SK-N-SH (cell line): ENCODE measurements around the gene ECSCR. TPM values are rescaled to one million over a fixed set of nuclear protein-coding genes. Genes with fewer than 3 reads are reported as not detected.

Source experiments
- CTCF ChIA-PET: fragments of 300-600, 350-600 bp; formaldehyde crosslinking; extraction: SDS; loops from one replicate; lab custom pipeline; 2021; lab: Yijun Ruan, JAX
- POLR2A ChIA-PET: fragments of 350-600 bp; sonication (Branson Sonifier 250); formaldehyde crosslinking; extraction: SDS; loops from one replicate; lab custom pipeline; 2020; ENCODE audit warnings: antibody characterized with exemption, inconsistent platforms; lab: Yijun Ruan, JAX
- DNase-seq: peaks from one replicate; pipeline ENCODE4 v3.0.0; 2012
- H2AFZ ChIP-seq: fragments of 200-600 bp; sonication (generic); 2 replicates; pipeline ENCODE4 v1.8.1; 2016; ENCODE audit warnings: antibody characterized with exemption, mild to moderate bottlenecking, low read depth
- H3F3A ChIP-seq: fragments of 200-600 bp; sonication (generic); replicated peaks from 2 replicates; pipeline ENCODE3; 2016; ENCODE audit warnings: antibody characterized with exemption, mild to moderate bottlenecking; ENCODE audit not compliant: insufficient read depth
- H3K27ac ChIP-seq, 2 experiments: fragments of 200-500 bp in 1 of 2; fragments of 200-600 bp in 1 of 2; sonication (Bioruptor generic) in 1 of 2; sonication (generic), shearing (Covaris generic) in 1 of 2; 2 replicates each; pipeline versions ENCODE4 v1.5.1 to v1.6.1; 2014 to 2016; ENCODE audit warnings: low read depth in 2 of 2, inconsistent platforms in 1 of 2, low read length in 1 of 2, mild to moderate bottlenecking in 1 of 2, mixed read lengths in 1 of 2
- H3K27me3 ChIP-seq: fragments of 200-600 bp; sonication (generic), shearing (Covaris generic); 2 replicates; pipeline ENCODE4 v1.6.1; 2016; ENCODE audit warnings: mixed run types; ENCODE audit not compliant: insufficient read depth
- H3K36me3 ChIP-seq, 2 experiments: fragments of 200-500 bp in 1 of 2; fragments of 200-600 bp in 1 of 2; sonication (Bioruptor generic) in 1 of 2; sonication (generic) in 1 of 2; replicated peaks in 1 of 2; 2 replicates each; pipeline versions ENCODE3 to v1.5.1; 2014 to 2016; ENCODE audit warnings: low read length in 1 of 2, mild to moderate bottlenecking in 1 of 2; ENCODE audit not compliant: insufficient read depth in 2 of 2, control insufficient read depth in 1 of 2
- H3K4me1 ChIP-seq, 2 experiments: fragments of 200-500 bp in 1 of 2; fragments of 200-600 bp in 1 of 2; sonication (Bioruptor generic) in 1 of 2; sonication (generic), shearing (Covaris generic) in 1 of 2; 2 replicates each; pipeline versions ENCODE4 v1.5.1 to v1.6.1; 2014 to 2016; ENCODE audit warnings: low read depth in 1 of 2, low read length in 1 of 2, mixed run types in 1 of 2; ENCODE audit not compliant: insufficient read depth in 2 of 2, control insufficient read depth in 1 of 2
- H3K4me2 ChIP-seq: fragments of 200-600 bp; sonication (generic), shearing (Covaris generic); 2 replicates; pipeline ENCODE4 v1.6.1; 2017; ENCODE audit warnings: mixed run types
- H3K4me3 ChIP-seq, 2 experiments: fragments of 200-500 bp in 1 of 2; fragments of 200-600 bp in 1 of 2; sonication (Bioruptor generic) in 1 of 2; sonication (generic), shearing (Covaris generic) in 1 of 2; 2 replicates each; pipeline versions ENCODE4 v1.5.1 to v1.8.1; 2014 to 2016; ENCODE audit warnings: low read depth in 2 of 2, inconsistent platforms in 1 of 2, low read length in 1 of 2, mild to moderate bottlenecking in 1 of 2, mixed read lengths in 1 of 2, moderate library complexity in 1 of 2
- H3K79me2 ChIP-seq: fragments of 200-600 bp; sonication (generic); 2 replicates; pipeline ENCODE4 v1.8.1; 2017; ENCODE audit warnings: mild to moderate bottlenecking; ENCODE audit not compliant: insufficient read depth
- H3K9ac ChIP-seq: fragments of 200-600 bp; sonication (generic); 2 replicates; pipeline ENCODE4 v1.6.1; 2017; ENCODE audit warnings: mixed run types
- H3K9me2 ChIP-seq: fragments of 200-600 bp; sonication (generic); 2 replicates; pipeline ENCODE4 v1.6.1; 2017; ENCODE audit warnings: mixed run types
- H3K9me3 ChIP-seq: fragments of 200-600 bp; sonication (generic); 2 replicates; pipeline ENCODE4 v1.6.1; 2017; ENCODE audit warnings: mixed run types, mild to moderate bottlenecking, moderate library complexity
- H4K20me1 ChIP-seq: fragments of 200-600 bp; sonication (generic); 2 replicates; pipeline ENCODE4 v1.6.1; 2017; ENCODE audit warnings: mild to moderate bottlenecking, mixed run types; ENCODE audit not compliant: insufficient read depth
- CHD2 ChIP-seq: fragments of 150-350 bp; IDR thresholded peaks from 2 replicates; pipeline ENCODE4 v1.6.1; 2018; ENCODE audit warnings: low read length; ENCODE audit not compliant: partially characterized antibody
- CTCF ChIP-seq: fragments of 200-600 bp; sonication (generic); IDR thresholded peaks from 2 replicates; pipeline ENCODE4 v1.6.1; 2017; ENCODE audit warnings: antibody characterized with exemption, mild to moderate bottlenecking, moderate library complexity
- EP300 ChIP-seq, 2 experiments: IDR thresholded peaks; 2 replicates each; pipeline versions ENCODE4 v1.4.0 to v1.6.1; 2012; ENCODE audit warnings: borderline replicate concordance in 1 of 2, low read depth in 1 of 2, low read length in 1 of 2
- EZH2phosphoT487 ChIP-seq: fragments of 200-600 bp; sonication (generic); IDR thresholded peaks from 2 replicates; pipeline ENCODE4 v1.6.1; 2017; ENCODE audit warnings: low read depth, mixed run types, mild to moderate bottlenecking, antibody characterized with exemption, moderate library complexity, borderline replicate concordance
- FOSL2 ChIP-seq: IDR thresholded peaks from 2 replicates; pipeline ENCODE4 v1.4.0; 2012; ENCODE audit warnings: low read depth, mild to moderate bottlenecking, moderate library complexity, borderline replicate concordance
- FOXJ3 ChIP-seq: sonication (generic); formaldehyde crosslinking; IDR thresholded peaks from 2 replicates; pipeline ENCODE4 v1.5.1; 2020; ENCODE audit warnings: mild to moderate bottlenecking, missing genetic modification reagents
- JUND ChIP-seq: IDR thresholded peaks from 2 replicates; pipeline ENCODE4 v1.4.0; 2012
- MXI1 ChIP-seq: IDR thresholded peaks from 2 replicates; pipeline ENCODE4 v1.6.1; 2012; ENCODE audit warnings: mild to moderate bottlenecking, low read depth, low read length, improper control_type of control experiment
- NFIC ChIP-seq: IDR thresholded peaks from 2 replicates; pipeline ENCODE4 v1.4.0; 2012; ENCODE audit warnings: borderline replicate concordance
- NRF1 ChIP-seq: IDR thresholded peaks from 2 replicates; pipeline ENCODE4 v1.6.1; 2012; ENCODE audit warnings: low read depth, mild to moderate bottlenecking, low read length
- PBX3 ChIP-seq: IDR thresholded peaks from 2 replicates; pipeline ENCODE4; 2012
- RAD21 ChIP-seq: IDR thresholded peaks from 2 replicates; pipeline ENCODE4 v1.6.1; 2012; ENCODE audit warnings: mild to moderate bottlenecking, low read length
- SIN3A ChIP-seq: IDR thresholded peaks from 2 replicates; pipeline ENCODE4 v1.6.1; 2012; ENCODE audit warnings: low read depth, mild to moderate bottlenecking, low read length, moderate library complexity, borderline replicate concordance
- TEAD4 ChIP-seq: IDR thresholded peaks from 2 replicates; pipeline ENCODE4 v1.4.0; 2012; ENCODE audit warnings: mild to moderate bottlenecking, borderline replicate concordance; ENCODE audit not compliant: insufficient read depth
- USF1 ChIP-seq: IDR thresholded peaks from 2 replicates; pipeline ENCODE4 v1.4.0; 2012; ENCODE audit warnings: low read depth, borderline replicate concordance
- ZBTB33 ChIP-seq: IDR thresholded peaks from 2 replicates; pipeline ENCODE4 v1.4.0; 2012; ENCODE audit warnings: low read depth, borderline replicate concordance
- WGBS: methylation state at CpG from one replicate; pipeline ENCODE4 v1.1.6; 2017; ENCODE audit warnings: low lambda C conversion rate; 5-methylcytosine and 5-hydroxymethylcytosine counted together
- polyA plus RNA-seq, 3 experiments: library from polyadenylated mRNA; depleted of rRNA; stranded (reverse); fragments of >200 nt; gene quantifications; 2 replicates each; pipeline ENCODE4 v1.2.3, GENCODE V29; 2012

Gene ECSCR
- polyA plus RNA-seq, 1 of the 3 experiments (the other 2 are of a cell fraction), result 10.9 TPM

- Histone ChIP-seq H3K4me3 (no peak overlapping the region), H3K4me1 (peaks cover 0 to 9% of the 10 kb centered on the region in 2 experiments; a peak in 1 of 4 replicates), H3K9me3 (no peaks in the 10 kb centered on the region), H3K4me2 (no peak overlapping the region), H3K27me3 (no peaks in the 10 kb centered on the region), H3K9me2 (no peaks in the 10 kb centered on the region), H2AFZ (no peak overlapping the region), H3K27ac (no peak overlapping the region; a peak in 1 of 4 replicates), H3K9ac (no peak overlapping the region), H3F3A (no peaks in the 10 kb centered on the region), H3K79me2 (no peaks in the 10 kb centered on the region), H4K20me1 (no peaks in the 10 kb centered on the region), H3K36me3 (peaks cover 35 to 63% of the 10 kb centered on the region in 2 experiments)
- ChIA-PET CTCF (interaction anchor here (1.3 to 1.6 kb wide), 4 partner anchors 9 to 102 kb away, joined by 3 to 7 read pairs (median 4); no protein-coding TSS in a partner anchor), POLR2A (no interaction called here)
- TF ChIP-seq FOXJ3, result no peak
- no peak for TF ChIP-seq CHD2
- no peak for TF ChIP-seq FOSL2
- no peak for TF ChIP-seq EP300 (IDR thresholded peaks at IDR 0.05; ENCODE audit: borderline replicate concordance in 1 of 2, low read depth in 1 of 2, low read length in 1 of 2)
- TF ChIP-seq CTCF, result no peak
- no peak for TF ChIP-seq ZBTB33
- TF ChIP-seq EZH2phosphoT487, result no peak
- no peak for DNase-seq
These were observed 46.7 kb downstream of the ECSCR start for GRCh38 chr5:139415869-139416268.

GRCh38 chr5:139415221-139415861, 47.2 kb downstream of the ECSCR start:
- Histone ChIP-seq H4K20me1 (no peaks in the 10 kb centered on the region), H3K36me3 (peaks cover 32 to 59% of the 10 kb centered on the region in 2 experiments), H3K27me3 (no peaks in the 10 kb centered on the region), H3K79me2 (no peaks in the 10 kb centered on the region), H3K9ac (no peak overlapping the region), H2AFZ (no peak overlapping the region), H3K27ac (no peak overlapping the region; a peak in 1 of 4 replicates)
- 82% methylated on average over 5 of the region's 8 CpGs for WGBS
- no peak for TF ChIP-seq EP300 (IDR thresholded peaks at IDR 0.05; ENCODE audit: borderline replicate concordance in 1 of 2, low read depth in 1 of 2, low read length in 1 of 2)
- no peak for TF ChIP-seq PBX3
- no peak for TF ChIP-seq TEAD4
- no peak for TF ChIP-seq NFIC
- TF ChIP-seq NRF1, result no peak
- no peak for TF ChIP-seq MXI1
- TF ChIP-seq RAD21, result no peak
- TF ChIP-seq SIN3A, result no peak
- no peak for TF ChIP-seq JUND
- TF ChIP-seq FOXJ3, result no peak
- TF ChIP-seq USF1, result no peak
- TF ChIP-seq, all 33 proteins: peak for 0
- Histone ChIP-seq H3K4me3 (no peak overlapping the region), H3K9me3 (no peaks in the 10 kb centered on the region), H3K9me2 (no peaks in the 10 kb centered on the region), H3F3A (no peaks in the 10 kb centered on the region), H3K4me2 (no peak overlapping the region), H3K4me1 (peaks cover 0 to 11% of the 10 kb centered on the region in 2 experiments; a peak in 1 of 4 replicates)
- POLR2A ChIA-PET, result no interaction called here
- CTCF ChIA-PET, result interaction anchor here (1.3 to 1.6 kb wide), 4 partner anchors 9 to 102 kb away, joined by 3 to 5 read pairs (median 4); no protein-coding TSS in a partner anchor
- DNase-seq, result no peak
